ENCODE measurements around the gene DIP2C.
"Not testable (repeated sequence)": the region's sequence is repeated elsewhere in the genome, so short reads cannot be mapped to it uniquely, and the experiment has no call there.

DIP2C gene

GRCh38 chr10:547591-548081 is 141.8 kb downstream of the DIP2C start:
- DNase-seq, result no peak

DNA sequence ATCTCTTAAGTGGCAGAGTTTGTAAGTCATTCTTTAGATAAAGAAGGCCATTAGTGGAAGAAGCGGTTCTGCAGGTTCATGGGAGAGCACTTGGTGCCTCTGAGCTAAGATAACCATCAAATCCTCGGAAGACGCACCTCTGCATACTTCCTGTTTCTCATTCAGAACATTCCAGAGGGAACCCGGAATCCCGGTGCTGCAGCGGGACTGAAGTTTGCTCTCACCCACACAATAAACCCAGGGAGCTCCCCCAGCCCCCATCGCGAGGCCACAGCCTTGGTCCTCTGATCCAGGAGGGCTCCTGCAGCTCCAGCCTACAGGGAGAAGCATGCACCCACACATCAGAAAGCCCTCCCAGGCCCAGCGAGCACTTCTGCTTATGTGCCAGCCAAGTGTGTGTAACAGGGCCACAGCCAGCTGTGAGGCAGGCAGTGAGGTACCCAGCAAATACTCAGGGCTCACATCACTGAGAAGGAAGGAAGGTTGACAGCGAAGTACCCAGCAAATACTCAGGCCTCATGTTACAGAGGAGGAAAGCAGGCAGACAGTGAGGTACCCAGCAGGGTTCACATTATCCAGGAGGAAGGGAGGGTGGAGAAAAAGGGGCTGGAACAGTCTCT is 142.4 kb downstream of the DIP2C start:
- DNase-seq, result no peak

GRCh38 chr10:546451-546850 is 143.0 kb downstream of the DIP2C start:
- no peak for DNase-seq

GRCh38 chr10:543862-544822 is 145.3 kb downstream of the DIP2C start:
- DNase-seq, result no peak

DNA sequence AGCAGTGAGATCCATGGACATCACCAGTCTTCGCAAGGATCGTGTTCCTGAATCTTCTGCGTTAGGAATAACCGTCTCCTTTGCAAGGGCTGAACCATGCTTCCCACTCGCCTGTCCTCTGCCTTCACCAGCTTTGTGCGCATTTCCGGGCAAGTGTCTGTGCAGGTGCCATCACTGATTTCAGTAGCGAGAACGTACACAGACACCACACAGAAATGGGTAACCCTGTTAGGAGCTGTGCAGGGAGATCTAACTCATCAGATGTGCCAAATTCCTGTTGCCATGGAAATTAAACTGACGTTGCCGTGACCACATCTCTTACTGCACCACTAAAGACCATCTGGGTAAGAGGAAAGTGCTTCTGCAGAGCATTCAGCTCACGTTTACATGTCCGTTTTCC is 146.3 kb downstream of the DIP2C start:
- no peak for DNase-seq

DNA sequence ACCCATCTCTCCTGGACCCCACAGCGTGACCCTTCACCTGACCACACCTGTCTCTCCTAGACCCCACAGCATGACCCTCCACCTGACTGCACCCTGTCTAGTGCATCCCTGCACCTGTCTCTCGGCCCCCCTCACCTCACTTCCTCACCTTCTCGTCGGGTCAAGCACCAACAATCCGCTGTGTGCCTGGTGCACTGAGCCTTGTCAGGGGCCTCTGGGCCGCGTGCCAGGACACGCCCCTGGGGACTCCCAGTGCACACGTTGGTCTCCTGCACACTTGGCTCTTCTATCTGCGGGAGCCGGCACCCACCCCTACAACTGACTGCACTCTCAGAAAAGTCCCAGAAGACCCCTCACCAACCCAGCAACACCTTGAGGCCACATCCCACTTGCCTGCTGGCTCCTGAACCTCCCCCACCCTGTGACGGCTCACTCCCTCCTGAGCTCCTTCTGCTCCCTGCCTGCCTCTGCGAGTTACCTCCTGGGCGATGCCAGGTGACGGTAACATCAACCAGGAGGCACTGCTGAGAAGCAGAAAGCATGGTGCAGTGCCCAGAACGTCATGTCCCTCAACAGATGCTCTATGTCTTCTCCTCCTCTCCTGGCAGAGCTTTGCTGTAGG is 147.6 kb downstream of the DIP2C start:
- DNase-seq, result no peak

DNA sequence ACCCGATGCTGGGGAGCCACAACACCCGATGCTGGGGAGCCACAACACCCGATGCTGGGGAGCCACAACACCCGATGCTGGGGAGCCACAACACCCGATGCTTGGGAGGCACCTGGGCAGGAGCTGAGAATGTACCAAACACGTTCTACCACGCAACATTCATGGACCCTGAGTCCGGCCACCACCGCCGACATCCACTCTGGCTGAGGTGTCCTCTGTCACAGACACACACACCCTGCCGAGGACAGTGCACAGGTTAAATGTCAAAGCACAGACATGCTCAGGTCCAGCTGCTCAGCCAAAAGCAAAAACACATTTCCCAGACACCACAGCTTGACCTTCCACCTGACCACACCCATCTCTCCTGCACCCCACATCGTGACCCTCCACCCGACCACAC is 148.4 kb downstream of the DIP2C start:
- no peak for DNase-seq

DNA sequence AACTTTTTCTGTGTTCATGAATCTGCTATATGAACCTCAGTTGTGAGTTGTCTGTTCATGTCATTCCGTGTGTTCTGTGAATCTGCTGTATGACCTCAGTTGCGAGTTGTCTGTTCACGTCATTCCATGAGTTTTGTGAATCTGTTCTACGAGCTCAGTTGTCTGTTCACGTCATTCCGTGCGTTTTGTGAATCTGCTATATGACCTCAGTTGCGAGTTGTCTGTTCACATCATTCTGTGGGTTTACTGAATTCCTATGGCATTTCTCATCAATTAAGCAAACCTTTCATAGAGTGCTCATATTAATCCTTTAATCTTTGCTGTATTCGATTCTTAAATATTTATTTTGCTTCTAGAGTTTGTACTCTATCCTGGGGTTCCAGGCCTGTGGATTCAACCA is 150.6 kb downstream of the DIP2C start:
- no peak for DNase-seq

DNA sequence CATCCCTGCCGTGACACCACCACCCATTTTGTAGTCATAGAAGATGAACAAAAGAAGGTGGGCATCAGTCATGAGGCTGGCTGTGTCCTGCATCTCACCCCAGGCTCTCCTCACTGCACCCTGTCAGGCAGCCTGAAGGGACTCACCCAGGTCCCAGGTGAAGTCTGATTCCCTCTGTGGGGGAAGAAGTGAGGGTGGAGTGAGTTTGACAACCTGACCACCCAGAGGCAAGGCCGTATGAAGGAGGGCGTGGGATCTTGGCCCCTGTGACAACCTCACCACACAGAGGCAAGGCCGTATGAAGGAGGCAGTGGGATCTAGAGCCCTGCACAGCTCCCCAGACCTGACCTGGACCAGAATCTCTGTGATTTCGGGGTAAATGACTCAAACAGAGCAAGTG is 152.5 kb downstream of the DIP2C start:
- DNase-seq, result no peak

DNA sequence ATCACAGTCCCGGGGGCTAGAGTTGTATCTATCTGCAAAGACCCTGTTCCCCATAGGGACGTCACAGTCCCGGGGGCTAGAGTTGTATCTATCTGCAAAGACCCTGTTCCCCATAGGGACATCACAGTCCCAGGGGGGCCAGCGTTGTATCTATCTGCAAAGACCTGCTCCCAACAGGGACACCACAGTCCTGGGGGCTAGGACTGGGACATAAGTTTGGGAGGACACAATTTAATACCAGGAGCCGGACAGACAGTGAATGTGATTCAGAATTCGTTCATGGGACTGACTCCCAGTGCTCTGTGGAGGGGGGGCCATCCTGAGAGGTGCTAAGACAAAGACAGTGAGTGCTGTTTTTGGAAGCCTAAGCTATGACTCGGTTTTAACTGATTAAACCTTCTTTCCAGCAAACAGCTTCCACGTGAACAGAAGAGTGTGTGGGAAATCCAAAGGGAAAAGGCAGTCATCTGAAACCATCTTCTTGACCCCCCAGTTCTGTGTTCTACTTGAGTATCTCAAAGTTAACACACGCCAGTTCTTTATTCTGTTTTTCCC is 153.0 kb downstream of the DIP2C start:
- no peak for DNase-seq

DNA sequence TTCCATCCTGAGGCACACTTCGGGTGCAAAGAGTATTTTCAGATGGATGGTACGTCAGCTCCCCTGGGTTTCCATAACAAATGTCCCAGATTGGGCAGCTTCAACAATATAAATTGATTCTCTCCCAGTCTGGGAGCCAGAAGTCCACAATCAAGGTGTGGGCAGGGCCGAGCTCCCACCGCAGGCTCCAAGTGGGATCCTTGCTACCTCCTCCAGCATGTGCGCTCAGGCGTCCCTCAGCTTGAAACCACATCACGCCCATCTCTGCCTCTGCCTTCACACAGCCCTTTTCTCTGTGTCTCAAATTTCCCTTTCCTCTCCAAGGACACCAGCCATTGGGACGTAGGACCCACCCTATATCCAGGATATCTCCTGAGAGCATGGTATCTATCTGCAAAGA is 153.5 kb downstream of the DIP2C start:
- no peak for DNase-seq

DNA sequence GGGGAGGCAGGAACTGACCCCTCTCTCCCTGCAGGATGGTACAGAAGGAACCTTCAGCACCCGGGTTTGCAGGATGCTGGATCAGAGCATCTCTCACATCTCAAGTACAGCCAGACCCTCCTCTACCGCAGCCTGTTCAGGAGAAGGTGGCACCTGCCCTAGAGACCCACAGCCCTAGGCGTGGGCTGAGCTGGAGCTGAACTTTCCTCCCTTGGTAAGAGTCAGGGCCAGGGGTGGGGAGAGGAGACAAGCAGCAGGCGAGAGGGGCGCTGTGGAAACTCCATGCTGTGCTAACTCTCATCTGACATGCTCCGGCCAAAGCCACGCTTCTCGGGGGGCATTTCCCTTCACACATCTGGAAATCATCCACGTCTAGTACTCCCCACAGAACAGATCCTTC is 154.4 kb downstream of the DIP2C start:
- no peak for DNase-seq

- DNase-seq, result no peak
These were observed 155.4 kb downstream of the DIP2C start for GRCh38 chr10:534047-534566.

DNA sequence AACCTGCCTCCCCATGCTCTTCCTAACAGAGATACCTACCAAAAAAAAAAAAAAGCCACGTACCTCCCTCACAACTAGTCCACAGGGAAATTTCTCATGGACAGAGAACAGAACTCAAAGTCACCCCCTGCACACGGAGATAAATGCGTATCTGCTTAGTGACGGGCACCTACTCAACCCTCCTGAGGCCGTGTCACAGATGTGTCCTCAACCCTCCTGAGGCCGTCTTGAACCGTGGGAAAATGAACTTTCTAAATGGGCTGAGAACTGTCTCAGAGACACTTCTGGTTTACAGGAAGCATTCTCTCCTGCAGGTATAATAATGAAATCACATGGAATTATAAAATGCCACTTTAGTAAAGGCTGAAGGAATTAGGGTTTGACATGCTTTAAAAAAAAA is 155.9 kb downstream of the DIP2C start:
- no peak for DNase-seq

GRCh38 chr10:533186-533585 is 156.3 kb downstream of the DIP2C start:
- DNase-seq, result no peak

GRCh38 chr10:532331-532730 is 157.1 kb downstream of the DIP2C start:
- DNase-seq, result not testable (repeated sequence)

GRCh38 chr10:531541-531940 is 157.9 kb downstream of the DIP2C start:
- no peak for DNase-seq

- no peak for DNase-seq
These were observed 158.8 kb downstream of the DIP2C start for GRCh38 chr10:530717-531116.

DNA sequence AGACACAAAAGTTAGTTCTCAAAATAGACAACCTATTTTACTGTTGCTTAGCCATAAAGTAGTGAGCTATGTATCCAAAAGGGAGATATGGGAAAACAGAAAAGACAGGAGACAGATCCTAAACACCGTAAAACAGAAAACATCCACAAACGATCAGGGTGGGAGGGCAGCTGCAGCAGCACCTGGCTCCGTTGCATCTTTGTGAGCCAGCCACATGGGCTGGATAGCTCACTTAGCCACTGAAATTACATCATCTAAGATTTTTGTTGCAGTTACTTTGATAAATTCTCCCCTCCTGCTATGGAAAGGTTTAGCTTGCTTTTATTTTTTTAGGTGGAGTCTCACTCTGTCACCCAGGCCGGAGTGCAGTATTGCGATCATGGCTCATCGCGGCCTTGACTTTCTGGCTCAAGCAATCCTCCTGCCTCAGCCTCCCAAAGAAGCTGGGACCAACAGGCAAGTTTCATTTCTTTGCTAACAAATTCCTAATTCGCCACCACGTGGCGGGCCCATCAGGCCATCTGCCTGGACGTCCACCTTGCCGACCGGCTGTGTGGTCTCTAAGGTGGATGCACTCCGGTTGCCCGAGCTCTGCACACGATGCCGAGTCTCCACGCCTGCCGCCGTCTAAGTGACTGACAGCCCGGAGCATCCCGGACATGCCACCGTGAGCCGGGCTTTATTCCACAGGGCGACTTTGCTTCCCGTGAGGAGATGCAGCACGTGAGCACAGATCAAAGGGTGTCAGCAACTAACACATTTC is 159.8 kb downstream of the DIP2C start:
- no peak for DNase-seq

DNA sequence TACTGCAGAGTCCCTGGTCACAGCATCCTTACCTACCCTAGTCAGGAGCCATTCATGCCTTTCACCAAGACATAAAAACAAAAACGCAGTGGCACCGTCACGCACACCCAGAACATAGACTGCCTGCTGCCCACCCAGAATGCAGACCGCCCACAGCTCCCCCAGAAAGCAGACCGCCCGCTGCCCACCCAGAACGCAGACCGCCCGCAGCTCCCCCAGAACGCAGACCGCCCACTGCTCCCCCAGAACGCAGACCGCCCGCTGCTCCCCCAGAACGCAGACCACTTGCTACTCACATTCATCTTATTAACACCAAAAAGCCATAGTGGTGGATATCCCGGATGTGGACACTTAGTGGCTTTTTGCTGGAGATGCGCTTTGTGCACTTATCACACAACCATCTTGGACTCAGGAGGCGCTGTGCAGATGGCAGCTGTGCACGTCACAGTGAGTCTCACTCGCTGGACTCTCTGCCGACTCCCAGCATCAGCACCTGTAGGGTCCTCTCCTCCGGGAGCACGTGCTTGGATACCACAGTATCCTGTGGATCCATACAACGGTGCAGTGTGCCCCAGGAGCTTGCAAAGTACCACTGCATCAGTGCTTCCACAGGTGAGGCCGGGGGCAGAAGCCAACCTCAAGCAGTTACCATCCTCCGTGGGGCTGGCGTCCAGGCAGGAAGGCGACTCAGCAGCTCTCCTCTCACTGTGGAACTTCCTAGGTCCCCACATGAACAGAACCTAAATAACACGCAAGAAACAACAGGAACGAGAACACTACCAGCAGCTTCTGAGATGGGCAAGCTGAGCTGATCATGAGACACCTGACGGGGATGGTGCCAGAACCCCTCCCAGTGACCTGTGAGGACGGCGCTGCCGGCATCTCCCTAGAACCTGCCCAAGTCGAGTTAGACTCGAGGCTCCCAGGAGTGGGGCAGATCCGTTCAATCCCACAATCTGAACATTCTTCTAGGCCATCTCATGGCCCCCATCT is 161.0 kb downstream of the DIP2C start:
- no peak for DNase-seq

GRCh38 chr10:527416-527815 is 162.1 kb downstream of the DIP2C start:
- DNase-seq, result no peak

All from central memory CD4-positive, alpha-beta T cell (primary cell).